CD14-positive monocyte (primary cell): ENCODE measurements around the gene TRIM33. TPM values are rescaled to one million over a fixed set of nuclear protein-coding genes. Genes with fewer than 3 reads are reported as not detected.

Experiments used
- DNase-seq, 3 donors: peaks; one replicate each; pipeline ENCODE4 v3.0.0-alpha.2; 2011 to 2022
- H2AFZ ChIP-seq: 2 replicates; pipeline ENCODE4 v1.6.0; 2012; ENCODE audit warnings: mild to moderate bottlenecking, low read depth, low read length, inconsistent platforms; ENCODE audit not compliant: insufficient read depth, poor library complexity, severe bottlenecking
- H3K27ac ChIP-seq, 2 donors: 1 replicate in 1 of 2; 2 replicates in 1 of 2; pipeline ENCODE4 v1.5.1; 2012 to 2013; ENCODE audit warnings: low read length in 2 of 2, control low read depth in 1 of 2, inconsistent platforms in 1 of 2, low read depth in 1 of 2, mild to moderate bottlenecking in 1 of 2
- H3K27me3 ChIP-seq, 2 donors: one replicate each; pipeline versions ENCODE4 v1.6.0 to v1.6.1; 2011 to 2013; ENCODE audit warnings: low read length in 2 of 2; ENCODE audit not compliant: control insufficient read depth in 2 of 2, insufficient read depth in 2 of 2
- H3K36me3 ChIP-seq, 2 donors: replicated peaks in 1 of 2; 1 replicate in 1 of 2; 2 replicates in 1 of 2; pipeline versions ENCODE4 v1.5.1 to v1.6.1; 2012 to 2013; ENCODE audit warnings: low read length in 2 of 2, control low read depth in 1 of 2, inconsistent platforms in 1 of 2, mild to moderate bottlenecking in 1 of 2; ENCODE audit not compliant: insufficient read depth in 2 of 2, control insufficient read depth in 1 of 2
- H3K4me1 ChIP-seq, 2 donors: 1 replicate in 1 of 2; 2 replicates in 1 of 2; pipeline versions ENCODE4 v1.5.1 to v1.6.1; 2012 to 2013; ENCODE audit warnings: low read length in 2 of 2, control low read depth in 1 of 2, inconsistent platforms in 1 of 2, mild to moderate bottlenecking in 1 of 2, moderate library complexity in 1 of 2; ENCODE audit not compliant: insufficient read depth in 2 of 2, control insufficient read depth in 1 of 2
- H3K4me2 ChIP-seq: replicated peaks from 2 replicates; pipeline ENCODE3; 2012; ENCODE audit warnings: low read length, moderate library complexity, mild to moderate bottlenecking; ENCODE audit not compliant: poor library complexity, severe bottlenecking; ENCODE audit errors: extremely low read depth
- H3K4me3 ChIP-seq, 3 experiments: fragments of 200-600 bp in 1 of 3; sonication (generic) in 1 of 3; replicated peaks in 1 of 3; 1 replicate in 2 of 3; 2 replicates in 1 of 3; pipeline ENCODE4 v1.5.1; 2011 to 2013; ENCODE audit warnings: low read length in 3 of 3, mild to moderate bottlenecking in 3 of 3, control low read depth in 2 of 3, low read depth in 2 of 3, inconsistent platforms in 1 of 3, moderate library complexity in 1 of 3
- H3K79me2 ChIP-seq: 2 replicates; pipeline ENCODE4 v1.6.0; 2012; ENCODE audit warnings: mild to moderate bottlenecking, control low read depth, inconsistent platforms, low read length, moderate library complexity; ENCODE audit not compliant: insufficient read depth
- H3K9ac ChIP-seq: 2 replicates; pipeline ENCODE4 v1.6.0; 2017; ENCODE audit warnings: low read length, mild to moderate bottlenecking; ENCODE audit not compliant: insufficient read depth, poor library complexity, severe bottlenecking
- H3K9me3 ChIP-seq, 2 donors: replicated peaks in 1 of 2; 1 replicate in 1 of 2; 2 replicates in 1 of 2; pipeline versions ENCODE4 v1.5.1 to v1.6.1; 2012 to 2013; ENCODE audit warnings: low read length in 2 of 2, control low read depth in 1 of 2; ENCODE audit not compliant: control insufficient read depth in 1 of 2, insufficient read depth in 1 of 2
- H4K20me1 ChIP-seq: 2 replicates; pipeline ENCODE4 v1.6.0; 2012; ENCODE audit warnings: mild to moderate bottlenecking, low read length, control low read depth, moderate library complexity; ENCODE audit not compliant: insufficient read depth
- H3K27ac Mint-ChIP-seq, 7 donors: one replicate each; pipeline ENCODE4 v1.8.0; 2020; ENCODE audit warnings: mild to moderate bottlenecking in 7 of 7, mixed read lengths in 7 of 7, moderate library complexity in 6 of 7, inconsistent platforms in 2 of 7
- H3K27me3 Mint-ChIP-seq, 3 donors: one replicate each; pipeline ENCODE4 v1.8.0; 2021 to 2022; ENCODE audit warnings: low read depth in 3 of 3, mild to moderate bottlenecking in 3 of 3, mixed read lengths in 3 of 3, moderate library complexity in 3 of 3, inconsistent platforms in 1 of 3
- H3K36me3 Mint-ChIP-seq, 2 donors: one replicate each; pipeline ENCODE4 v1.8.0; 2020; ENCODE audit warnings: mixed read lengths in 2 of 2, inconsistent platforms in 1 of 2, mild to moderate bottlenecking in 1 of 2
- H3K4me1 Mint-ChIP-seq: one replicate; pipeline ENCODE4 v1.8.0; 2020; ENCODE audit warnings: mild to moderate bottlenecking, mixed read lengths
- H3K4me3 Mint-ChIP-seq, 2 donors: one replicate each; pipeline ENCODE4 v1.8.0; 2020; ENCODE audit warnings: mild to moderate bottlenecking in 2 of 2, mixed read lengths in 2 of 2, moderate library complexity in 1 of 2
- H3K9me3 Mint-ChIP-seq, 7 donors: one replicate each; pipeline ENCODE4 v1.8.0; 2020 to 2022; ENCODE audit warnings: mixed read lengths in 7 of 7, mild to moderate bottlenecking in 6 of 7, moderate library complexity in 6 of 7, inconsistent platforms in 2 of 7
- WGBS: methylation state at CpG from one replicate; pipeline ENCODE4 v1.1.5; 2013; ENCODE audit warnings: missing lambda C conversion rate; ENCODE audit not compliant: insufficient coverage; 5-methylcytosine and 5-hydroxymethylcytosine counted together
- intact Hi-C, 2 donors: fragments of 100-400 bp; cut with micrococcal nuclease; formaldehyde crosslinking; loops; one replicate each; pipeline versions ENCODE4 v1.15.0 to v1.15.1; 2023
- polyA plus RNA-seq, 3 donors: library from polyadenylated mRNA; depleted of rRNA in 1 of 3; unstranded in 2 of 3; stranded (reverse) in 1 of 3; fragments of 300-500 nt in 2 of 3; fragments of >200 nt in 1 of 3; fragmentation: Illumina TruSeq in 2 of 3; gene quantifications; 1 replicate in 2 of 3; 2 replicates in 1 of 3; pipeline ENCODE4 v1.2.3, GENCODE V29; 2012 to 2021
- small RNA-seq: library from RNA; depleted of rRNA; stranded (forward); fragments of <200 nt; gene quantifications from one replicate; pipeline ENCODE3, GENCODE V24; 2012; ENCODE audit warnings: low read depth; ENCODE audit not compliant: insufficient read length
- TF ChIP-seq, protein P1 (sequence below): fragments of 200-600 bp; IDR thresholded peaks from one replicate; pipeline ENCODE4 v1.8.0; 2022; ENCODE audit warnings: antibody characterized with exemption, mild to moderate bottlenecking

Gene TRIM33
- polyA plus RNA-seq, 3 donors, result 11.8 to 16.5 (median 13.7) TPM

DNA sequence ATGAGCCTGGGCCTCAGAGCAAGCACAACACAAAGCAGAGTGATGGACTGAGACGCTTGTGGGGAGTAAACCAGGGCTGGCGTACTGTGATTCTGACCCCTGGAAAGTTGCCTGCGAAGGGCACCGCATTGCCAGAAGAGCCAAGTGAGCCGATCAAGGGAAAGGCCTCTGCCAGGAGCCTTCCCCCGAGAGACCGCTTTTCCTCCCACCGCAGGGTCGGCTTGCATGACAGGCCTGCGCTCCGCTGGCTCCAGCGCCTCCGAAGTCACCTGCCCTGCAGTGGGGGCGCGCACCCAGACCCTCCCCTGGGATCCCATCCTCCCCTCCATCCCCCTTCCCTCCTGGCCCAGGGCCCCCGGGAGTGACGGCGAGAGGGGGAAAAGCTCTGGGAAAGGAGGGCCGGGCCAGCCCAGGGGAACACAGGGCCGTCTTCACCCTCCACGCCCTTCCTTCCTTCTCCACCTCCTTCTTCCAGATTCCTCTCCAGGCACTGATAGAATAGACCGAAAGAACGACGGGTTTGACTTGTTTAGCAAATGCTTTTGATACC lies 165.0 kb downstream of the TRIM33 start:
- intact Hi-C loops, result loop anchor here (5.0 to 10.0 kb wide), 2 partner anchors 81 to 209 kb away; no protein-coding TSS in a partner anchor
- no peaks in the 10 kb centered on the region for H3K79me2 ChIP-seq
- Mint-ChIP-seq H3K4me3 (peak overlapping the region; percentile 81 to 100), H3K27me3 (peaks cover 4 to 8% (median 7%) of the 10 kb centered on the region in 3 donors), H3K9me3 (peaks cover 0 to 1% (median 0%) of the 10 kb centered on the region in 7 donors), H3K27ac (peak overlapping the region in 6 of 7 donors; percentile 20 to 89 (median 78)), H3K36me3 (no peaks in the 10 kb centered on the region), H3K4me1 (peaks cover 30% of the 10 kb centered on the region)
- H3K9me3 ChIP-seq, result no peaks in the 10 kb centered on the region
- H3K27ac ChIP-seq, result peak overlapping the region in 1 of 2 donors; percentile 63
- H3K9ac ChIP-seq, result peak overlapping the region; percentile 66
- peak overlapping the region; percentile 85 for H3K4me2 ChIP-seq
- DNase-seq, result no peak
- H3K4me3 ChIP-seq, result peak overlapping the region; percentile 48 to 74 (median 49)
- 38% methylated on average over 19 of the region's 24 CpGs for WGBS
- H3K27me3 ChIP-seq, result no peaks in the 10 kb centered on the region
- H2AFZ ChIP-seq, result peak overlapping the region; percentile 93
- TF ChIP-seq, protein P1, sequence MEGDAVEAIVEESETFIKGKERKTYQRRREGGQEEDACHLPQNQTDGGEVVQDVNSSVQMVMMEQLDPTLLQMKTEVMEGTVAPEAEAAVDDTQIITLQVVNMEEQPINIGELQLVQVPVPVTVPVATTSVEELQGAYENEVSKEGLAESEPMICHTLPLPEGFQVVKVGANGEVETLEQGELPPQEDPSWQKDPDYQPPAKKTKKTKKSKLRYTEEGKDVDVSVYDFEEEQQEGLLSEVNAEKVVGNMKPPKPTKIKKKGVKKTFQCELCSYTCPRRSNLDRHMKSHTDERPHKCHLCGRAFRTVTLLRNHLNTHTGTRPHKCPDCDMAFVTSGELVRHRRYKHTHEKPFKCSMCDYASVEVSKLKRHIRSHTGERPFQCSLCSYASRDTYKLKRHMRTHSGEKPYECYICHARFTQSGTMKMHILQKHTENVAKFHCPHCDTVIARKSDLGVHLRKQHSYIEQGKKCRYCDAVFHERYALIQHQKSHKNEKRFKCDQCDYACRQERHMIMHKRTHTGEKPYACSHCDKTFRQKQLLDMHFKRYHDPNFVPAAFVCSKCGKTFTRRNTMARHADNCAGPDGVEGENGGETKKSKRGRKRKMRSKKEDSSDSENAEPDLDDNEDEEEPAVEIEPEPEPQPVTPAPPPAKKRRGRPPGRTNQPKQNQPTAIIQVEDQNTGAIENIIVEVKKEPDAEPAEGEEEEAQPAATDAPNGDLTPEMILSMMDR, result no peak
- no peaks in the 10 kb centered on the region for H3K36me3 ChIP-seq
- no peaks in the 10 kb centered on the region for H4K20me1 ChIP-seq
- H3K4me1 ChIP-seq, result peaks cover 24 to 30% of the 10 kb centered on the region in 2 donors

DNA sequence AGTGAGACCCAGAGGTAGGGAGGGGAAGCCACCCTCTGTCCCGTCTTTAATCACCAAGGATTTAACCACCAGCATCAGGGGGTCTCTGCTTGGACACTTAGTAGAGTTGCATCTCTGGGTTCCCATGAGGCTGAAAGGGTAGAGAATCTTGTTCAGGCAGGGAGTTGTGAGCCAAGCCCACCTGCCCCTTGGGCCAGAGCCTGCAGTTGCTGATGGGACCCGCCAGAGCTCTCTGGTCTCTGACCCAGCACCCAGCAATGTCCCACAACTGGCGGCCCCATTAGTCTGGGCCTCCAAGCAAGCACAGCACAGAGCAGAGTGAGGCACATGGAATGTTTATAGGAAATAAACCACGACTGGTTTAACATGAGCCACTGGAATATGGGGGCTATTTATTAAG lies 166.3 kb downstream of the TRIM33 start:
- Mint-ChIP-seq H3K4me3 (peak overlapping the region in 1 of 2 donors; percentile 10), H3K27ac (peak overlapping the region in 1 of 7 donors; percentile 10), H3K4me1 (peaks cover 36% of the 10 kb centered on the region), H3K36me3 (no peaks in the 10 kb centered on the region), H3K27me3 (peaks cover 5 to 8% (median 5%) of the 10 kb centered on the region in 3 donors), H3K9me3 (peaks cover 0 to 1% (median 0%) of the 10 kb centered on the region in 7 donors)
- Histone ChIP-seq H3K27me3 (no peaks in the 10 kb centered on the region), H4K20me1 (no peaks in the 10 kb centered on the region), H3K27ac (no peak overlapping the region), H2AFZ (peak overlapping the region; percentile 48), H3K4me2 (no peak overlapping the region), H3K9me3 (no peaks in the 10 kb centered on the region), H3K79me2 (no peaks in the 10 kb centered on the region), H3K9ac (no peak overlapping the region), H3K4me1 (peaks cover 24 to 30% of the 10 kb centered on the region in 2 donors), H3K36me3 (no peaks in the 10 kb centered on the region), H3K4me3 (no peak overlapping the region)
- DNase-seq, result no peak
- TF ChIP-seq, protein P1, result no peak
- intact Hi-C loops, result loop anchor here (5.0 to 10.0 kb wide), 2 partner anchors 83 to 210 kb away; no protein-coding TSS in a partner anchor
- 100% methylated on average over 3 of the region's 4 CpGs for WGBS

Small RNA genes lying within 50 kb of the gene (small RNA-seq; reads per million reads assigned to genes)
- not detected for gene RF00019

Other genes starting within 250 kb of the TRIM33 start
- 10 to 100 TPM; 22.1 to 55.7 (median 47.6) TPM for gene BCAS2, start 70.4 kb upstream of the TRIM33 start, polyA plus RNA-seq
- under 1 TPM; 0.03 to 0.07 (median 0.06) TPM for gene DENND2C, start 158.8 kb upstream of the TRIM33 start, polyA plus RNA-seq
- not detected for gene AMPD1, start 184.3 kb upstream of the TRIM33 start, polyA plus RNA-seq
- gene NRAS, start 205.6 kb upstream of the TRIM33 start, polyA plus RNA-seq, result 10 to 100 TPM; 12.2 to 42.7 (median 40.8) TPM
- gene CSDE1, start 246.8 kb upstream of the TRIM33 start, polyA plus RNA-seq, result 100 to 1,000 TPM; 177 to 324 (median 251) TPM